ENCODE data around the gene WBP11. TPM values are rescaled to one million over a fixed set of nuclear protein-coding genes. Genes with fewer than 3 reads are reported as not detected.
A peak's percentile ranks its signal among the peaks of the same experiment; 100 is the strongest.

Gene WBP11
- total RNA-seq (24.5 and 28.2 TPM in 2 replicates), polyA plus RNA-seq (67.7 and 80.8 TPM in 2 replicates)

GRCh38 chr12:14803011-14803829, at the start of gene WBP11, which contains the start of gene C12orf60:
Gene WBP11 (minus strand): TSS chr12:14803478. CDS start chr12:14801383, 2,095 bp downstream.
Gene C12orf60 (plus strand): TSS chr12:14803670. CDS start chr12:14822936, 19,266 bp downstream.
- Histone ChIP-seq H3K36me3 (peaks cover 11% of the 10 kb centered on the region), H3K4me3 (peak within 1 kb of the TSS; percentile 88), H3K27ac (peak within 1 kb of the TSS; percentile 97), H3K9me3 (ENCODE audit: low read depth) (no peaks in the 10 kb centered on the region), H3K27me3 (no peaks in the 10 kb centered on the region), H3K4me1 (ENCODE audit: low read depth) (peaks cover 12% of the 10 kb centered on the region)
- no peak for TF ChIP-seq CTCF (IDR thresholded peaks at IDR 0.05; ENCODE audit: low read depth, low read length)
- DNase-seq (ENCODE audit: low read depth in 1 of 2, low spot score in 1 of 2), result peak; percentile 98 to 99

- TF ChIP-seq CTCF (IDR thresholded peaks at IDR 0.05; ENCODE audit: low read depth, low read length), result no peak
- no peaks in the 10 kb centered on the region for H3K36me3 ChIP-seq
- H3K4me3 ChIP-seq, result no peak overlapping the region
- no peaks in the 10 kb centered on the region for H3K9me3 ChIP-seq (ENCODE audit: low read depth)
- no peak overlapping the region for H3K27ac ChIP-seq
- no peaks in the 10 kb centered on the region for H3K4me1 ChIP-seq (ENCODE audit: low read depth)
- no peaks in the 10 kb centered on the region for H3K27me3 ChIP-seq
- DNase-seq (ENCODE audit: low read depth in 1 of 2, low spot score in 1 of 2), result no peak
These were observed 49.6 kb upstream of the WBP11 start for GRCh38 chr12:14852880-14853279.

GRCh38 chr12:14850929-14851663, 47.8 kb upstream of the WBP11 start:
- Histone ChIP-seq H3K4me1 (ENCODE audit: low read depth) (no peaks in the 10 kb centered on the region), H3K4me3 (no peak overlapping the region), H3K27me3 (no peaks in the 10 kb centered on the region), H3K9me3 (ENCODE audit: low read depth) (no peaks in the 10 kb centered on the region), H3K36me3 (no peaks in the 10 kb centered on the region), H3K27ac (no peak overlapping the region)
- TF ChIP-seq CTCF (IDR thresholded peaks at IDR 0.05; ENCODE audit: low read depth, low read length), result no peak
- no peak for DNase-seq (ENCODE audit: low read depth in 1 of 2, low spot score in 1 of 2)

- DNase-seq (ENCODE audit: low read depth in 1 of 2, low spot score in 1 of 2), result peak in 1 of 2 donors; percentile 79
- Histone ChIP-seq H3K4me3 (no peak overlapping the region), H3K4me1 (ENCODE audit: low read depth) (no peaks in the 10 kb centered on the region), H3K9me3 (ENCODE audit: low read depth) (no peaks in the 10 kb centered on the region), H3K27me3 (no peaks in the 10 kb centered on the region), H3K36me3 (no peaks in the 10 kb centered on the region), H3K27ac (no peak overlapping the region)
- no peak for TF ChIP-seq CTCF (IDR thresholded peaks at IDR 0.05; ENCODE audit: low read depth, low read length)
These were observed 46.4 kb upstream of the WBP11 start for GRCh38 chr12:14849661-14850060.

GRCh38 chr12:14846876-14847580, 43.8 kb upstream of the WBP11 start:
- no peak for TF ChIP-seq CTCF (IDR thresholded peaks at IDR 0.05; ENCODE audit: low read depth, low read length)
- H3K9me3 ChIP-seq (ENCODE audit: low read depth), result no peaks in the 10 kb centered on the region
- H3K4me3 ChIP-seq, result no peak overlapping the region
- no peaks in the 10 kb centered on the region for H3K4me1 ChIP-seq (ENCODE audit: low read depth)
- H3K27me3 ChIP-seq, result no peaks in the 10 kb centered on the region
- H3K27ac ChIP-seq, result no peak overlapping the region
- peak in 1 of 2 donors; percentile 50 for DNase-seq (ENCODE audit: low read depth in 1 of 2, low spot score in 1 of 2)
- H3K36me3 ChIP-seq, result no peaks in the 10 kb centered on the region

Data from cardiac muscle cell (in vitro differentiated cells and primary cell).